GM18526 (cell line): Measurements from ENCODE around the gene PTH.

ENCODE experiments used
- POLR2A ChIP-seq: IDR thresholded peaks from 3 replicates; pipeline ENCODE4 v1.6.1; 2011; ENCODE audit not compliant: insufficient read length; ENCODE audit errors: extremely low read depth

PTH gene

DNA sequence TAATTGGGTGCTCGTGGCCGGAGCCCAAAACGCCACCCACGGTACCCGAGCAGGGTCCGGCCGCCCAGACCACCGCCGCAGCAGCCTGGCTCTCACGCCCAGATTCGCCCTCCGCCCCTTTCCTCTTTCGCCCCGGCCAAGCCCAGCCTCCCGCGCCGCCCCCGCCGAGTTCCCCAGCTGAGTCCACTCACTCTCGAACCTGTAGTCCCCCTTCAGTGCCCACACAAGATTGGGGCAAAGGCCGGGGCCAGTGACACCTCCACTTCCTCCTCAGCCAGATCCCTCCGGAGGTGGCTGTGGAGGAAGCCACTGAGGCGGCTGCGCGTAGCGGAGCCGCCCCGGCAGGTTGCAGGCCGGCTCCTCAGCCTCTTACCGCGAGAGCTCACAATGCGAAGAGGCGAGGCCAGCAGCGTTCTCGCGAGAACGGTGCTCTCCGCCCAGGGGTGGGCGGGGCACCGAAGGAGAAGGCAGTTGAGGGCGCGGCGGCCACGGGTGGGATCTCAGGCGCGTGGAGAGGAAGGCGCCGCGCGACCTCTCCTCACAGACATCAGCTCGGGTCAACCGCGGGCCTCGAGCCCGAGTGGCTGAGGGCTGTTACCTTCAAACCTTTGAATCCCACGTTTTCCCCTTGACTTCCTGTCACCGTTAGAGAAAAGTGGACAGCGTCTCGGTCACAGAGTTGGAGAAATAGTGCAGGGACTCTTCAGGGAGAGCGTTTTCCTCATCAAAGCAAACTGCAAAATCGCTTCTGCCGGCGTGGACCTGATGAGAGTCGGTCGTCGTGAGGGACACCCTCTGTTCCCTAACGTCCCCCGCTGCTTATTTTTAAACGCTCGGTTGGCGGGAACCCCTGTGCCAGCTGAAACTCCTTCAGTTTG lies 32.7 kb downstream of the PTH start, which contains the start of gene BTBD10:
Gene BTBD10, minus strand, starts transcription at position 322 of the 878 bp plus-strand sequence. CDS start 18,098 bp downstream, outside the sequence.
- peak; percentile 95 for TF ChIP-seq POLR2A

- no peak for TF ChIP-seq POLR2A
Observed at GRCh38 chr11:13462311-13462900, 33.4 kb downstream of the PTH start.

GRCh38 chr11:13461291-13461690 lies 34.5 kb downstream of the PTH start:
- no peak for TF ChIP-seq POLR2A

DNA sequence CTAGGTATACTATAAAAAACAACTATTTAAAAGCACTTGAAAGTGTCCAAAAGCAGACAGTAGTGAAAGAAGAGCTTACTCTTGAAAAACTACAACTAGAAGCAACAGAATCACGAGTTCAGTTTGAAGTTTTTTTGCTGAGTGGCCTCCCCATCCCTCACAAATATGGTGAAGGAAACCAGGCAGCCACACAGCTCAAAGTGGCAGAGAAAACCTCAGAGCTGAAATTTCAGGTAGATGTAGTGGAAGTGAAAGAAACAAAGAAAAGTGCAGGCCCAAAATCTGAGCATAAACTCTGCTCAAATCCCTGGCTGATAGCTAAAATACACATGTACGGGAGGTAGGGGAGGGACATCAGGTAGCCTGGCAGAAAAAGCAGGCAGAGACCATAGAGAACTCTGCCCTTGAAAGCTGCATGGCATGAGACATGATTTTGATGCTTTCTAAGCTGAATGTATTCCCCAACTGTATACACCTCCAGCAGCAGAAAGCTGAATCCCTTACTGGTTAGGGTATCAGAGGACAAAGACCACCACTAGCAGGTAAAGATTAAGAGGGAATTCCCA lies 44.9 kb downstream of the PTH start:
- TF ChIP-seq POLR2A: no peak

DNA sequence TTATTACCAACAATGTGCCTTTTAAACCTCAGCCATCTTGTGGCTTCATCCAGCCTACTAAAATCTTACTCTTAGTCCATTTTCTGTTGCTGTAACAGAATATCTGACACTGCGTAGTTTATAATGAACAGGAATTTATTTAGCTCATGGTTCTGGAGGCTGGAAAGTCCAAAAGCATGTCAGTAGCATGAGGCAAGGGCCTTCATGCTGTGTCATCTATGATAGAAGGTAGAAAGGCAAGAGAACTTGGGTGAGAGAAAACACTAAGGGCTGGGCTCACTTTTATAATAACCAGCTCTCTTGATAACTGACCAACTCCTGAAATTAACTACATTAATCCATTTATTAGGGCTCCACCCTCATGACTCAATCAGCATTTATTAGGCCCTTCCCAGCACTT lies 46.3 kb downstream of the PTH start:
- TF ChIP-seq POLR2A: no peak

GRCh38 chr11:13448876-13449275 lies 46.9 kb downstream of the PTH start:
- no peak for TF ChIP-seq POLR2A

GRCh38 chr11:13446444-13446843 lies 49.4 kb downstream of the PTH start:
- TF ChIP-seq POLR2A: no peak

DNA sequence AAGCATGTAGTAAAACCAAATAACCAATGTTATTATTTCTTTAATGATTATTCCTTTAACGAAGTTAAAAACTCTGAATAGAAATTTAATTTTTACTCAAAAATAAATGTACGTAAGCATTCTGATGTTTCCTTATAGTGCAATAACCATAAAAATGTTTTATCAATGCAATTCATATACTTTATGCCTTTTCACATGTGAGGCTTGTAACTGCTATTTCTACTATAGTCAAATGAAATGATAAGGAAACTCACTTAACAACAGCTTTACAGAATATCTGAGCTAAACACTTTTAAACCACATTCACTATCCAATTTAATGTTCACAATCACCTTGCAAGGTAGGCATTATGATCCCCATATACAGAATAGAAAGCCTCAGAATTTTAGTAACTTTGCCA lies 50.2 kb downstream of the PTH start:
- TF ChIP-seq POLR2A: no peak
